ENCODE data around the gene CNN2.
"Not testable (repeated sequence)": the region's sequence is repeated elsewhere in the genome, so short reads cannot be mapped to it uniquely, and the experiment has no call there.

The CNN2 gene

DNA sequence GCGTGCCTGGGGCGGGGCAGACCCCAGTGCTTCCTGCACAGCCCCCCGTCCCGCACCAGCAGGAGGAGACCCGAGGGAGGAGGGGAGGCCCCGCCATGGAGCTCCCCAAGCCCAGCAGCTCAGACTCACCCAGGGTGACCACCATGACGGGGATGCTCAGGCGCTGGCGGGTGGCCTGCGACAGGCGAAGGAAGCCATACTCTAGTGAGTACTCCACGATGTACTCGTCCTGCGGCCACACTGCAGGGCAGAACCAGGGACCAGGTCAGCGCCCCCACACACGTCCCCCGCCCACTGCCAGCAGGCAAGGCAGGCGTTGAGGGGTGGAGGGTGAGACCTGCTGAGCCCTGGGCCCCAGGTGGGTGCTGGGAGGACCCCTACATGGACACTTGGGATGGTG, 14.1 kb upstream of the CNN2 start:
- no peak for FAIRE-seq

DNA sequence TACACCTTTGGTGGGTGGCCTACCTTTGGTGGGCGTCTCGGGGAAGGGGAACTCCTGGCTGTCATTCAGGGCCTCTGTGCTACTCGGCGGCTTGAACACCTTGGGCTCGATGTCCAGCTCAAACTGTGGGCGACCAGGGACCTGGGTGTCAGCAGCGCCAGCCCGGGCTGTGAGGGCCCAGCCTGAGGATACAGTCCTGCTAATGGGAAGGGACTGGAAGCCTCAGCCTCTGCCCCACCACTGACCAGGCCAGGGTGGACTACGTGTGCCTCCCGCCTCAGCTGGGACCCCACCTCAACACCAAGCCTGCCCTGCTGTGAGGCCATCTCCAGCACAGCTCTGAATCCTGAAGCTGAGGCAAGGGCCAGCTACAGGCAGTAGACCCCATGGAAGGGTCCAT, 13.2 kb upstream of the CNN2 start:
- no peak for FAIRE-seq

DNA sequence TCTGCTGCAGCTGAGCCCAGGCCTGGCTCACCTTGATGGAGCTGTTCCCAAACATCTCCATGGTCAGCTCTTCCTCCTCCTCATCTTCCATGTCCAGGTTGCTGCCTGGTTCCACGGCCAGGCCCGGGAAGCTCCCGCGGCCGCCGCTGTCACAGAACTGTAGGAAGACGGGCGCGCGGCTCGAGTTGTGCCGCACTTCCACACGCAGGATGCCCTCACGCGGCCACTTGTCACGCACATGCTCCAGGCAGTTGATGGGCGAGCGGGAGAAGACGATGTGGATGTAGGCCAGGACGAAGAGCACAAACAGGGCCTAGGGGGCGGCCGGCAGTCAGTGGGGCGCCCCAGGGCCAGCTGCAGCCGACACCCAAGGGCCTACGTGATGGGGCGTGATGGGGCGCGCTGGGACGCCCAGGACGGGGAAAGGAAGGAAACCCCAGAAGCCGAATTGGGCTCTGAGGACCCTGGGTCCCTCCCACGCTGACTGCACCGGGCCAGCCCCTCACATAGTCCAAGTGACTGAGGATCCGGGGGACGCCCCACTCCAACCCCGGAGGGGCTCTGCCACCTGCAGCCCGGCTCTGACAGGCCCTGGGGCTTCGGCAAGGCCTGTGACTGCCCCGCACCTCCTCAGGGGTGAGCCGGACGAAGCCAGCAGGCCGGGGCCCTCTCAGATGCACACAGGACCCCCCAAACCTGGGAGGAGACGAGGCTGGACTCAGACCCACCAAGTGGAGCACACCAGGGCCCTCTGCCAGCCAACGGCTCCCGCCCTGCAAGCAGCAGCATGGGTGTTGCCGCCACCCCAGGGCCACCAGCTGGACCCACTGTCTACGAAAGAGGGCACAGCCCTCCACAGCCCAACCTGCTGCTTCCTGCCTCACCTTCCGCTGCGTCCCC, 12.0 kb upstream of the CNN2 start:
- no peak for FAIRE-seq

DNA sequence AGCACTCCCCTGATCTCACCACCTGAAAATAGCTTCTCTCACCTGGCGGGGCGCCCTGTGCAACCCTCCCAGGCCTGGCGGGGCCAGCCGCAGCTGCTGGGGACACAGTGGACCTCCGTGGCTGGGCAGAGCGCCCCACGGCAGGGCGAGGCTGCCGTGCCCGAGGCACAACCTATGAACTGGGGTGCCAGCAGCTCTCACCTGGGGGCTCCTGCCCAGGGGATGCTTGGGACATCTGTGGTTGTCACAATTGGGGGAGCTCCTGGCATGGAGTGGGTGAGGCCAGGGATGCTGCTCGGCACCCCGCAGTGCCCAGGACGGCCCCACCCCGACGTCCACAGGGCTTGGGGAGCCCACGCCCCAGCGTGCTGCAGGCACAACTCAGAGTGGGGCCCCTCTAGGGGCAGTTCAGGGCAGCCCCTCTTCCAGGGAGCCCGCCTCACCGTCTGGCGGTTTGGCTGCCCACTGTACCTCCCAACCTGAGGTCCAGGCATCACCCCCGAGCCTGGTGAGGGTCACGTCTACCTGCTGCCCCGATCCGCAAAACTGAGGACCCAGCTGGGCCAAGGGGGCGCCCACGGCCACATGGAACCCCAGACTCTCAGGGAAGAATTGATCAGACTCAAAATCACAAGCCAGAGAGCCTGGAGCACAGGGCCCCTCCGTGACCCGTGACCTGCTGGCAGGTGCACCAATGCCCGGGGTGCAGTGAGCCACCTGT, 11.2 kb upstream of the CNN2 start:
- FAIRE-seq: no peak

DNA sequence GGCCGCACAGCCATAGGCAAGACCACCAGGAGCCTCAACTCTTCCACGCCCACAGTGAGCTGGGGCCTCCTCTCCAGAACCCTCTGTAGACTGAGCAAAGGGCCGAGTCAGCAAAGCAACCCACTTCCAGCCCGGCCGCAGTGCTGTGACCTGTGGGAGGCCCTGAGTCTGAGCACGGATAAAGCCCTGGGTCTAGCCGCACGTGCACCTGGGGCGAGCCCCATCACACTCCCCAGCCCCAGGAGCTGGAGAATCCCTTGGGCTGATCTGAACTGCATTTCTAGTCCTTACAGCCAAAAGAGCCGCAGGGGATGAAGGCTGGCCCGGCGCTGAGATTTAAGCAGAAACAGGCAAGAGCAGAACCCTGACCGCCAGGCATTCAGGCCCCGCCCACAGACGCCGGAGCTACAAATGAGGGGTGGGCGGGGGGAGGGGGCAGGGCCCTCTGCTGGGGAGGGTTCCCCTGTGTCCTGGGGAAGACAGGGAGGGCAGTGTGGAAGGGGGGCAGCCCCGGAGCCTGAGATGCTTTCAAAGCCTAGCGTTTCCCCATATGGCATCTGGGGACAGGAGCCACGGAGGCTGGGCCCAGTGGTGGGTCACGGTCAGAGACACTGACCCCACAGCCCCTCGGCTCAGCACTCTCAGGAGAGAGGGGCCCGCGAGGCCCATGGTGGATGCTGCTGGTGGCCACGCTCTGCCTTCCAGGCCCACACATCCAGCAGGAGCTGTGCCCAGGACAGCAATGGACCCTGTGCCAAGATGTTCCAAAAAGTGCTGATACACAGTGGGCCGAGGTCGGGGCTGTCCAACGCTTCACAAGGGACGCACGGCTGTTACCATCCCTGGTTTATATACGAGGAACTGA, 10.4 kb upstream of the CNN2 start:
- no peak for FAIRE-seq

DNA sequence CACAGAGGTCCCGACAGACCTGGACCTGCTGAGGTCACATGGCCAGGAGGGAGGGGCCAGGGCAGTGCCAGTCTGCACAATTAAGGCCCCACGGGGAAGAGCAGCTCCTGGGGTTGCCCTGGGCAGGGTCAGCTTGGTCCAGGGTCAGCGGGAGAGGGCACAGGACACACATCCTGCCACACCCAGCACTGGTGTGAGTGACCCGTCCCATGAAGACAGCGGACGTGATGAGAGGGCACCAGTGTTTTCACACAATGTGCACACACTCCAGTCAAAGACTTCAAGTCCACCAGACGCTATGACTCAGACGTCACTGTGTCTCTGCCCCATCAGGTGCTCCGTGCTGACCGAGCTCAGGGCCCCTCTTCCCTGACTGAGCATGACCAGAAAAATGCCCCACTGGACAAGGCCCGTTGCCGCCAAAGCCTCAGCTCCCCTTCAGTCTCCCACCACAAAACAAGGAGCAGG, 9.7 kb upstream of the CNN2 start:
- FAIRE-seq: no peak

DNA sequence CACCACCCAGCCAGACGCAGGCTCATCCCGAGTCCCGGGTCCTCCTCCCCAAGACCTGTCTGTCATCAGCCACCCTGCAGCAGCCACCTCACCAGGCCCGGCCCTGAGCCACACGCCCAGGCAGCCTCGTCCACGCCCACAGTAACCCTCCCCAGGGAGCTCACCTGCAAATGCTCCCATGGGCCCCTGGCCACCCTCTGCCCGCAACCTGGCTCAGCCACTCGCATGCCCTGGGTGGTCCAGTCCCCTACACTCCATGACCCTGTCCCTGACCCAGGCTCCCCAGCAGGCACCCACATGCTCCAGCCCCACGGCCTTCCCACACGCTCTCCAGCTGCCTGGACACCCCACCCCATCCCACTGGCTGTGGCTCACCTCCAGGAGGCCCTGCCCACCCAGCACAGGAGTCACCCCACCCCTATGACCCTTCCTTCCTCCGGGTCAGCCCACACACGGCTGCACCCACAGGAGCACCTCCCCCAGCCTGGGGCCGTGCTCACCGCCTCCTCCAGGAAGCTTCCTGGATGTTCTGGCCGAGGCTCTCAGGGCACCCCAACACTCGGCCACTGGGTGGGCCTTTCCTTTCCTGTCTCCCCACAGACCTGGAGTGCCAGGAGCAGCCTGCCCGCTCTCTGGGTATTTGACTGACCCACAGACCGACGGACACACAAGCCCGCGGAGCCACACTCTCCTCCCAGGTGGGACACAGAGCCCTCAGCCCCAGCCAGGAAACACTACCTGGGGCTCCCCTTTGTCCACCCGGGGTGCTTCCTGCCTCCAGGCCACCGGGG, 9.1 kb upstream of the CNN2 start:
- no peak for FAIRE-seq

DNA sequence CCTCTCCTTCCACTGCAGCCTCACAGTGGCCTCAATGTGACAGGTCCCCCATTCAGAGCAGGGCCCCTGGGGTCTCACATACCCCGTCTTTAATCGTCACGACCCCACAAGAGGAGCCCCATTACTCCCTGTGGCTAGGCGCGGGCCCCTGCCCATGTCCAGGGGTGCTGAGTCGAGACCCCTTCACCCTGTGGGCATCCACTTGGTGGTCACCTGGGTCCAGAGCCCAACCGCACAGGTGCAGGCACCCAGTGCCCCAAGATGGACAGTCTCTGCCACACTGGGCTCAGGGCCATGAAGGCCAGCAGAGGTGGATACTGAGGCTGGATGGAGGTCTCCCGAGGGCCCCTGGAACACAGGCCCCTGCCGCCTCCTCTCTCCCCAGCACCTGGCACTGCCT, 8.5 kb upstream of the CNN2 start:
- FAIRE-seq: no peak

DNA sequence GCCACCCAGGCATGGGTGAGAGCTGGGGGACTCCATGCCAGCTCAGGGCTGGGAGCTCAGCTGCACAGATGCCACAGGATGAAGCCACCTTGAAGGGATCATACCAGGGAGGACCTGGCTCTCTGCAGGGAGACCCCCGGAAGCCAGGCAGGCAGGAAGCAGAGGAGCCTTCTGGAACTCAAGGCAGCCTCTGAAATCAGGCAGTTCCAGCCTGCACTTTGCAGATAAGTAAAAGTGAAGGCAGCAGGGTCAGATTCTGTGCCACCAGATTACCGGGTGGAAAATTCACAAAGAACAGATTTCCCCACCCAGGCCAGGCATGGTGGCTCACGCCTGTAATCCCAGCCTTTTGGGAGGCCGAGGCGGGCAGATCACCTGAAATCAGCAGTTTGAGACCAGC, 8.0 kb upstream of the CNN2 start:
- no peak for FAIRE-seq

DNA sequence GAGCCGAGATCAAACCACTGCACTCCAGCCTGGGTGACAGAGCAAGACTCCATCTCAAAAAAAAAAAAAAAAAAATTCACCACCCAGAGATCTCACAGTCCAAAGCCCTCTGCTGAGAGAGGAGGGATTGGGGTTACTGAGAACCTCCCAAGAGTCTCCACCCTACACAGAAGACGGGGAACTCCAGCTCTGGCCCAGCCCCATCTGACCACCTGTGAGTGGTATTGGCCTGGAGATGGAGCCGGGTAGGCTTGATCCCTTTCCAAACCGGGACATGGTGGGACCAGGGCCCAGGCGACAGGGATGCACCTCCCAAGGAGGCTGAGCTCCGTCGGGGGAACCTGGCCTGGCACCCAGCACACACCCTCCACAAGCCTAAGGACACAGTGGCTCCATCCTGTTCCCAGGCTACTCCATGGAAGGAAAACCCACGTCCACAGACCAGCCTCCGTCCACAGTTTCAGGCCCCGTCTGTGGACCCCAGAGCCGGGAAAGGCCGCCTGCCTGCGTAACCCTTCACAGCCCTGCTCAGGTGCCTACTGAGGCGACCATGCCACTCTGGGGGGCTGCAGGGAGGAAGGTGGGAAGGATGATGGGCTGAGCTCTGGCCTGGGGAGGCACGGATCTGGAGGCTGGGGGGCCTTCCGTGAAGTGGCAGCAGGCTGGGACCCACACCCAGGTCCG, 7.3 kb upstream of the CNN2 start:
- no peak for FAIRE-seq

DNA sequence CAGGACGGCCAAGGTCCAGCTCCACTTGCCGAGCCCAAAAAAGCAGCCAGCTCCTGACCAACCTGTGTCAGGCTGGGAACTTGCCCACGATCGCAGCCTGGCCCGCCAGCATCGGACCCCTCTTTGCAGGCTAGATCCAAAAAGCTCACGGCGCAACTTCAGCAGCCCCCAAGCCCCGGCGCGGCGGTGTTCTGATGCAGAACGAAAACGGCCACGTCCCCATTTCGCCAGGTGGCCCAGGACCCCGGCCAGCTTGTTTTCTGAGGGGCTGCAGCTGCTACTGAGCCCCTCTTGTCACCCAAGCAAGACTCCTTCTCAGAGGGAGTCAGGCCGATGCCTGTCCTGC, 6.8 kb upstream of the CNN2 start:
- FAIRE-seq: no peak

DNA sequence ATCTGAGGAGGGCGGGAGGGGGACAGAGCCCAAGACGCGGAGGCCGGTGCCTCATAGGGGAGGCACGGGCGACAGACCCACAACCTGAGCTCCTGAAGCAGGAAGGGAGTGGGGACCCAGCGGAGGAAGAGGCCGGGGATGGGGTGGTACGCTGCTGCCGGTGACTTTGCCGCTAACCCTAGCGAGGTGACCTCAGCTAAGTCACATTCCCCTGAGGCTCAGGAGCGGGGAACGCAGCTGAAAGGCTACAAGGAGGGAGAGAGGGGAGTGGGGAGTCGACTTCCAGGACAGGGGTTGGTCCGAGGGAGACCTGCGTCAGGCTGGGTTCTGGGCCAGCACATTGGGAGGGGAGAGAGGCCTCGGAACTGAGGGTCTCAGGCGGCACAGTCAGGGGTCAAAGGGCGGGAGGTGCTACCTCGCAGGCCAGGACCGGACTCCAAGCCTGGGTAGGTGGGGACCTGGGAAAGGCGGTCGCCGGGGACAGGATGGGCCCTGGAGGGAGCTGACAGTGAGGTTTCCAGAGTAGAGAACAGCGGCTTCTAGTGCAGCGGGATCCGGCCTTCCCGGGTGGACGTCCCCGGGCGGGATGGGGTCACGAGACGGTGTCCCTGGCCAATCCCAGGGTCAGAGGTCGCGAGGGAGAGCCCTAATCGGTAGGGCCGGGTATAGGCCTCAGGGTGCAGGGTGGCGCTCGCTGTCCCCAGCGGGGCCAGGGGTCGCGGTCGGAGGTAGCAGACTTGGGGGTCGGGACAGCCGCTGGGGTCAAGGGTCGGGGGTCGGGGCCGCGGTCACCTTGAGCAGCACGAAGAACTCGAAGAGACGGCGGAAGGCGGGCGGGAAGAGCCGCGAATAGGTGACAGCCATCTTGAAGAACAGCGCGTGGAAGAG, 6.2 kb upstream of the CNN2 start:
- FAIRE-seq: no peak

DNA sequence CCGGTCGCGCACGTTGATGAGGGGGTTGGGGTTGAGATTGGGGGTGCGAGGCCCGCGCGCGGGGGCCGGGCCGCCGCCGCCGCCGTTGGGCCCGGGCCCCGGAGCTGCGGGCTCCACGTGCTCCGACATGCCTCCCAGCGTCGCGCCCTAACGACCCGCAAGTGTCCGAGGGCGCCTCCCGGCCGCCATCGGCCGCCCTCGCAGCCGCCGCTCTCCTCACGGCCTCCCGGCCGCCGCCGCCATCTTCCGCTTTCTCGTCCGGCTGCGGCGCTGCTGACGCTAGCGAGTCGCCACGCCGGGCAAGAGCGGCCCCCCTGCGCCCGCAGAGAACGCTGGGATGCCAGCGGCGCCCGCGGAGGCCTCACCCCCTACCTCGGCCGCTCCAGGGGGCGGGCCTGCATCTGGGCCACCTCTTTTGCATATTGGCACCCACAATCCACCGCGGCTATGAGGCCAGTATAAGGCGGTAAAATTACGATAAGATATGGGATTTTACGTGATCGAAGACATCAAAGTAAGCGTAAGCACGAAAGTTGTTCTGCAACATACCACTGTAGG, 5.5 kb upstream of the CNN2 start, which contains the start of gene TMEM259:
TMEM259 (minus strand) TSS at position 256 of the 558 bp plus-strand sequence; CDS start at position 129, 127 bp downstream.
- peak; percentile 31 for FAIRE-seq

DNA sequence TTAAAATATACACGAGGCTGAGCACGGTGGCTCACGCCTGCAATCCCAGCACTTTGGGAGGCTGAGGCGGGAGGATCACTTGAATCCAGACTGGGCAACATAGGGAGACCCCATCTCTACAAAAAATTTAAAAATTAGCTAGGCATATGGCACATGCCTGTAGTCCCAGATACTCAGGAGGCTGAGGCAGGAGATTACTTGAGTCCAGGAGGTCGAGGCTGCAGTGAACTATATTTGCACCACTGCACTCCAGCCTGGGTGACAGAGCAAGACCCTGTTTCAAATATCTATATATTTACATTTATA, 2.6 kb upstream of the CNN2 start:
- FAIRE-seq: not testable (repeated sequence)

DNA sequence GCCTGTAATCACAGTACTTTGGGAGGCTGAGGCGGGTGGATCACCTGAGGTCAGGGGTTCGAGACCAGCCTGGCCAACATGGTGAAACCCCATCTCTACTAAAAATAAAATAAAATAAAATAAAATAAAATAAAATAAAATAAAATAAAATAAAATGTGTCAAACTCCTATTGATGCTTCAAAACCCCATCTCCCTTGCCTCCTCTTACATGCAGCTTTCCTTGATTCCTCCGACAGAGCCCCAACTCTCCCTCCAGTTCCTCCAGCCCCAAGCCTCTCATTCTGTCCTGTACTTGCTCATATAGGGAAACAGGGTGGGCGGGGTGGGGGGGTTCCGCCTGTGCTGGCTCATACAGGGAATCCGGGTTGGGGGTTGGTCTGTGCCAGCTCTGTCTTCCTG, 1.3 kb upstream of the CNN2 start:
- not testable (repeated sequence) for FAIRE-seq

DNA sequence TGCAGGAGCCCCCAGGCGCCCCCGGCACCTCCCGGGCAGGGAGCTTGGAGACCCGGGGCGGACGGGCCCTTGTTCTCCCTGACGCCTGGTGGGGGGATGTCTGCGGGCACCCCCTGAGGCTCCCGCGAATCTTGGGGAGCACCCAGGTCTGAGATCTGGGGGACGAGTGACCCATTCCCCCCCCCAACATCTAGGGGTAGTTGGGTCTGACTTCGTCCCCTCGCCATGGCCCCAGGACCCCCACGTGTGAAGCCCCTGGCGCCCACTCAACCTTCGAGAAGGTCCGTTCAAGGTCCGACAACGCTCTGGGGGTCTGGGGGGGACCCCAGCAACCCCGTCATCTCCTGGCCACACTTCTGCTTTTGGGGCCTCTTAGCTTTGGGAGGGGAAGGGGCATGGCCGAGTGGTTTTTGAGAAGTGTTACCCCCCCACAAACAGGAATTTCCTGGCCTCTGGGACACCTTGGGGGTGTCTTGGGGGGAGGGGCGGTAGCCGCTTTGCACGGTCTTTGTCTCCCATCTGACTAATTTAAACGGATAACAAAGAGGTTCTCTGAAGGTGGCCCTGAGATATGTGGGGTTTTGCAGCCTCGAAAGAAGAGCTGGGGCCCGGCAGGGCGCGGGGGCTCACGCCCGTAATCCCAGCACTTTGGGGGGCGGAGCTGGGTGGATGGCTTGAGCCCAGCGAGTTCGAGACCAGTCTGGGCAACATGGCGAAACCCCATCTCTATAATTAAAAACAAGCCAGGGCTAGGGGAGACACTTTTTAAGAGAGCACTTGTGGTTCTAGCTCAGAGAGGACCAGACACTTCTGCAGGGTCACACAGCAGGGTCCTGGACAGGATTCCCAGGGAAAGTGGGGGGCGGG, 608 bp downstream of the CNN2 start:
- FAIRE-seq: no peak

DNA sequence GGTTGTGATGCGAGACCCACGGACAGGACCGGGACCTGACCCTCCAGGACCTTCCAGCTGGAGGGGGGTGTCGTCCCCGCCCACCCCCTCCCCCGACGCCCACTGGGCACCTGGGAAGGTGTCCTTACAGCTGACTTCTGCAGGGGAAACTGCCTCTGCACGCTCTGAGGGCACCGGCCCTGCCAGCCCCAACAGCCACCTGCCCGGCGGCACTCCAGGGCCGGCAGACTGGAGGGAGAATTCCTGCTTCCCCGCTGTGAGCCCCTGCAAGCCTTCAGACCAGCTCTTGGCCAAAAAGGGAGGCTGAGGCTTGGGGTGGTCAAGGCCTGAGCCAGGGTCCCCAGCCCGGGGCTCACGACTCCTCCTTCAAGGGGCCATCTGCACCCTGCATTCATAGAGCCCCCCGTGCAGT, 1.2 kb downstream of the CNN2 start:
- FAIRE-seq: no peak

DNA sequence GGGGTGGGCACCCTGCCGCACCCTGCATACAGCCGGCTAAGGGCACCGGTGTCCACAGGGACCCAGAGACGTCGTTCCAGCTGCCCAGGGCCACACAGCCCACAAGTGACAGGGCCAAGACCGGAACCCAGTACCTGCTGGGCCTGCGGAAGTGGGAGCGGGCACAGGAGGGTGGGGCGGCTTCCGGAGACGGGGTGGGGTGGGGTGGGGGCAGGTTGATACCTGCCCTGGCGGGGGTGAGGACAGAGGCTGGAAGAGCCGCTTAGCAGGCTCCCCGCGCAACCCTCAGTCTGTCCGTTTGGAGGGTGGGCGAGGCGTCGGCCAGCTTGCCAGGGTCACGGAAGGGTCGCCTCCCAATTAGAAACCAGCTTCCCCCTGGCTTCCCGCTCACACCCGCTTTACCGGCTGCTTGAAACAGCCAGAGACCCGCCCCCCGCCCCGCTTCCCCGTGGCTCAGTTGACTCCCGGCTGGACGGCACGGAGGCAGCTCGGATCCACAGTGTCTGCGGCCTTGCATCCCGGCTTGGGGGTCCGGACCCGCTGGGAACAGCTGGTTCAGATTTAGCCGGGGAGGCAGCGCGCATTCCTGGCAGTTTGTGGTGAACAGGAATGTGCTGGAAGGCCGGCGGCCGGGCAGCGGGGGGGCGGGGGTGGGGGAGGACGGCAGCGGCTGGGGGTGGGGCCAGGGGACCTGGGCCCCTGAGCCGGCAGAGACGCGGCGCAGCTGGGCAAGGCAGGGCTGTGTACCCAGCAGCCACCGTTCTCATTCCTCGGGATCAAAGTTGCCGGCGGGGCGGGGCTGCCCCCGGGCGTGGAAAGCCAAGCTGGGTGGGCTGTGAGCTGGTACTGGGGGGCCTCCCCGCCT, 1.9 kb downstream of the CNN2 start:
- FAIRE-seq: no peak

All from TTC549 (cell line).